GM23338 (cell line): ENCODE data around the gene INSRR. TPM values are rescaled to one million over a fixed set of nuclear protein-coding genes. Genes with fewer than 3 reads are reported as not detected.

Experiments
- ATAC-seq: fragments of 200-7000 bp; cut with Tn5 transposase; 3 replicates; pipeline ENCODE4 v1.9.1; 2020
- DNase-seq: peaks from one replicate; pipeline ENCODE4 v3.0.0-alpha.2; 2015; ENCODE audit warnings: low spot score
- H2AFZ ChIP-seq: fragments of 200-600 bp; sonication (generic); 2 replicates; pipeline ENCODE4 v1.8.0; 2016; ENCODE audit warnings: antibody characterized with exemption, mild to moderate bottlenecking, moderate library complexity
- H3F3A ChIP-seq: fragments of 200-600 bp; sonication (generic); replicated peaks from 2 replicates; pipeline ENCODE4 v1.8.0; 2017; ENCODE audit warnings: antibody characterized with exemption, mixed run types, low read depth
- H3K27ac ChIP-seq: fragments of 200-600 bp; sonication (generic); 2 replicates; pipeline ENCODE4 v1.6.1; 2016; ENCODE audit warnings: low read depth
- H3K27me3 ChIP-seq: fragments of 200-600 bp; sonication (generic); 2 replicates; pipeline ENCODE4 v1.8.0; 2016; ENCODE audit warnings: mild to moderate bottlenecking, mixed run types, moderate library complexity; ENCODE audit not compliant: insufficient read depth
- H3K36me3 ChIP-seq: fragments of 200-600 bp; sonication (generic); 2 replicates; pipeline ENCODE4 v1.8.0; 2016; ENCODE audit warnings: mild to moderate bottlenecking; ENCODE audit not compliant: insufficient read depth
- H3K4me1 ChIP-seq: fragments of 200-600 bp; sonication (generic); 2 replicates; pipeline ENCODE4 v1.8.0; 2016; ENCODE audit warnings: mild to moderate bottlenecking, moderate library complexity; ENCODE audit not compliant: insufficient read depth
- H3K4me2 ChIP-seq: fragments of 200-600 bp; sonication (generic); 2 replicates; pipeline ENCODE4 v1.7.1; 2017; ENCODE audit warnings: mixed run types
- H3K4me3 ChIP-seq: fragments of 200-600 bp; sonication (generic); 2 replicates; pipeline ENCODE4 v1.6.1; 2016; ENCODE audit warnings: mixed run types
- H3K79me2 ChIP-seq: fragments of 200-600 bp; sonication (generic); replicated peaks from 2 replicates; pipeline ENCODE4 v1.8.0; 2017; ENCODE audit warnings: mild to moderate bottlenecking; ENCODE audit not compliant: insufficient read depth
- H3K9me2 ChIP-seq: fragments of 200-600 bp; sonication (generic); 2 replicates; pipeline ENCODE4 v1.8.0; 2017; ENCODE audit not compliant: insufficient read depth
- H4K20me1 ChIP-seq: fragments of 200-600 bp; sonication (generic); replicated peaks from 2 replicates; pipeline ENCODE4 v1.8.0; 2017; ENCODE audit warnings: mild to moderate bottlenecking; ENCODE audit not compliant: insufficient read depth
- H3K27ac Mint-ChIP-seq: 2 replicates; pipeline ENCODE4 v1.8.0; 2020; ENCODE audit warnings: inconsistent platforms, mild to moderate bottlenecking, moderate library complexity, mixed read lengths
- H3K27me3 Mint-ChIP-seq: 3 replicates; pipeline ENCODE4 v1.8.0; 2022; ENCODE audit warnings: low read depth, mild to moderate bottlenecking, moderate library complexity, mixed read lengths, inconsistent platforms; ENCODE audit not compliant: insufficient read depth, poor library complexity
- H3K36me3 Mint-ChIP-seq: 3 replicates; pipeline ENCODE4 v1.8.0; 2021; ENCODE audit warnings: low read depth, mild to moderate bottlenecking, inconsistent platforms, moderate library complexity, mixed read lengths
- H3K4me1 Mint-ChIP-seq: 3 replicates; pipeline ENCODE4 v1.8.0; 2020; ENCODE audit warnings: mild to moderate bottlenecking, inconsistent platforms, mixed read lengths
- H3K4me3 Mint-ChIP-seq: 3 replicates; pipeline ENCODE4 v1.8.0; 2021; ENCODE audit warnings: moderate library complexity, mild to moderate bottlenecking, inconsistent platforms, mixed read lengths
- H3K9me3 Mint-ChIP-seq: 3 replicates; pipeline ENCODE4 v1.8.0; 2020; ENCODE audit warnings: moderate library complexity, mild to moderate bottlenecking, inconsistent platforms, mixed read lengths
- CREB1 ChIP-seq: fragments of 250-450 bp; sonication (Bioruptor Pico); IDR thresholded peaks from 2 replicates; pipeline ENCODE4 v1.5.0; 2020; ENCODE audit warnings: low read depth, mild to moderate bottlenecking, moderate library complexity
- ETS1 ChIP-seq: IDR thresholded peaks from 2 replicates; pipeline ENCODE4 v1.6.1; 2016; ENCODE audit warnings: antibody characterized with exemption
- EZH2 ChIP-seq: fragments of 200-600 bp; sonication (generic); IDR thresholded peaks from one replicate; pipeline ENCODE4 v1.8.0; 2017; ENCODE audit warnings: antibody characterized with exemption, mild to moderate bottlenecking, low read depth; ENCODE audit not compliant: unreplicated experiment
- EZH2phosphoT487 ChIP-seq: fragments of 200-600 bp; sonication (generic); IDR thresholded peaks from one replicate; pipeline ENCODE4 v1.8.1; 2018; ENCODE audit warnings: antibody characterized with exemption; ENCODE audit not compliant: unreplicated experiment
- JUNB ChIP-seq: IDR thresholded peaks from one replicate; pipeline ENCODE4 v1.6.1; 2016; ENCODE audit warnings: antibody characterized with exemption; ENCODE audit not compliant: unreplicated experiment
- NANOG ChIP-seq: IDR thresholded peaks from 2 replicates; pipeline ENCODE4 v1.6.1; 2016; ENCODE audit warnings: antibody characterized with exemption, borderline replicate concordance
- POLR2AphosphoS5 ChIP-seq: IDR thresholded peaks from 2 replicates; pipeline ENCODE4 v1.6.1; 2016; ENCODE audit warnings: antibody characterized with exemption, low read depth
- REST ChIP-seq: IDR thresholded peaks from one replicate; pipeline ENCODE4 v1.6.1; 2018; ENCODE audit warnings: antibody characterized with exemption; ENCODE audit not compliant: unreplicated experiment
- STAT1 ChIP-seq: IDR thresholded peaks from one replicate; pipeline ENCODE4 v1.6.1; 2016; ENCODE audit warnings: antibody characterized with exemption; ENCODE audit not compliant: unreplicated experiment
- ZNF114 ChIP-seq: fragments of 250-450 bp; sonication (Bioruptor Pico); IDR thresholded peaks from 2 replicates; pipeline ENCODE4 v1.5.0; 2020; ENCODE audit warnings: mild to moderate bottlenecking, moderate library complexity
- ZNF331 ChIP-seq: fragments of 250-450 bp; sonication (Bioruptor Pico); IDR thresholded peaks from 2 replicates; pipeline ENCODE4 v1.5.0; 2020; ENCODE audit warnings: low read depth, mild to moderate bottlenecking, moderate library complexity
- ZNF462 ChIP-seq: fragments of 250-450 bp; sonication (Bioruptor Pico); IDR thresholded peaks from 2 replicates; pipeline ENCODE4 v1.5.0; 2020; ENCODE audit warnings: mild to moderate bottlenecking, moderate library complexity
- polyA plus RNA-seq: library from polyadenylated mRNA; unstranded; fragments of >200 nt; fragmentation: Nextera tagmentation; extraction: Ambion mirVana; gene quantifications from 2 replicates; pipeline ENCODE4 v1.2.1, GENCODE V29; 2016
- total RNA-seq: library from RNA; depleted of rRNA; stranded (reverse); fragments of >200 nt; shearing (Covaris generic); gene quantifications from 2 replicates; pipeline ENCODE4 v1.2.3, GENCODE V29; 2014

The INSRR gene
- total and polyA plus RNA-seq, 2 experiments from 2014 or later: not detected

GRCh38 chr1:156881101-156881500, 22.2 kb upstream of the INSRR start:
- DNase-seq (no peak), ATAC-seq (no peak)
- H3K27me3 Mint-ChIP-seq: peaks cover 24% of the 10 kb centered on the region
- no peak overlapping the region for H3K4me2 ChIP-seq
- H3K4me3 Mint-ChIP-seq: no peak overlapping the region
- H3K27ac Mint-ChIP-seq: no peak overlapping the region
- no peaks in the 10 kb centered on the region for H3K9me2 ChIP-seq
- no peak overlapping the region for H3K27ac ChIP-seq
- 0 out of 2 replicates have a peak, but pooled peaks cover 3% of the 10 kb centered on the region for H3F3A ChIP-seq
- no peaks in the 10 kb centered on the region for H3K9me3 Mint-ChIP-seq
- H3K4me1 Mint-ChIP-seq: peaks cover 40% of the 10 kb centered on the region
- peaks cover 42% of the 10 kb centered on the region for H3K27me3 ChIP-seq
- TF ChIP-seq STAT1: no peak
- no peaks in the 10 kb centered on the region for H3K79me2 ChIP-seq
- H3K4me3 ChIP-seq: no peak overlapping the region
- no peaks in the 10 kb centered on the region for H3K36me3 ChIP-seq
- H3K4me1 ChIP-seq: peaks cover 13% of the 10 kb centered on the region; the same call in 1 of the 2 replicates
- no peak overlapping the region for H2AFZ ChIP-seq
- H4K20me1 ChIP-seq: no peaks in the 10 kb centered on the region
- no peaks in the 10 kb centered on the region for H3K36me3 Mint-ChIP-seq

GRCh38 chr1:156880473-156880872, 21.6 kb upstream of the INSRR start:
- Histone ChIP-seq H3K9me2 (no peaks in the 10 kb centered on the region), H3K27me3 (peaks cover 40% of the 10 kb centered on the region), H3K4me2 (no peak overlapping the region), H3F3A (0 out of 2 replicates have a peak, but pooled peaks cover 3% of the 10 kb centered on the region), H3K27ac (no peak overlapping the region), H3K79me2 (no peaks in the 10 kb centered on the region), H2AFZ (no peak overlapping the region), H3K4me3 (no peak overlapping the region), H3K4me1 (peaks cover 9% of the 10 kb centered on the region; the same call in 1 of the 2 replicates), H3K36me3 (no peaks in the 10 kb centered on the region), H4K20me1 (no peaks in the 10 kb centered on the region)
- Mint-ChIP-seq H3K9me3 (no peaks in the 10 kb centered on the region), H3K27ac (no peak overlapping the region), H3K4me1 (peaks cover 34% of the 10 kb centered on the region), H3K27me3 (peaks cover 18% of the 10 kb centered on the region), H3K36me3 (no peaks in the 10 kb centered on the region), H3K4me3 (no peak overlapping the region)
- ATAC-seq: no peak
- DNase-seq: no peak
- TF ChIP-seq POLR2AphosphoS5 (no peak), REST (no peak), EZH2phosphoT487 (no peak), STAT1 (no peak), ZNF331 (CRISPR knock-in tag) (no peak), NANOG (no peak), ZNF462 (CRISPR knock-in tag) (no peak), JUNB (no peak), CREB1 (CRISPR knock-in tag) (no peak), ZNF114 (CRISPR knock-in tag) (no peak), EZH2 (no peak), ETS1 (no peak)
